B cell (primary cell): Measurements from ENCODE around the gene ZNF333. TPM values are rescaled to one million over a fixed set of nuclear protein-coding genes. Genes with fewer than 3 reads are reported as not detected.

Experiments
- ATAC-seq: fragments of 200-7000 bp; cut with Tn5 transposase; one replicate; pipeline ENCODE4 v1.10.0; 2021; ENCODE audit warnings: low read depth, mild to moderate bottlenecking, moderate number of reproducible peaks, moderate library complexity
- CTCF ChIA-PET: fragments of 350-600 bp; sonication (Branson Sonifier 250); formaldehyde crosslinking; loops from one replicate; lab custom pipeline; 2021; ENCODE audit warnings: antibody characterized with exemption, inconsistent platforms; lab: Charles Lee
- POLR2A ChIA-PET: fragments of 350-600 bp; sonication (Branson Sonifier 250); formaldehyde crosslinking; loops from one replicate; lab custom pipeline; 2021; ENCODE audit warnings: antibody characterized with exemption; lab: Charles Lee
- DNase-seq: peaks from one replicate; pipeline ENCODE4 v3.0.0; 2013
- H2AFZ ChIP-seq: 2 replicates; pipeline ENCODE4 v1.6.1; 2012; ENCODE audit warnings: mild to moderate bottlenecking, low read depth, low read length; ENCODE audit not compliant: insufficient read depth, poor library complexity, severe bottlenecking
- H3K27ac ChIP-seq, 2 donors: 1 replicate in 1 of 2; 2 replicates in 1 of 2; pipeline ENCODE4 v1.5.1; 2012 to 2013; ENCODE audit warnings: low read length in 2 of 2, mild to moderate bottlenecking in 2 of 2, moderate library complexity in 1 of 2
- H3K27me3 ChIP-seq, 4 experiments: fragments of 200-600 bp in 1 of 4; sonication (generic) in 1 of 4; replicated peaks in 1 of 4; 1 replicate in 2 of 4; 2 replicates in 2 of 4; pipeline versions ENCODE4 v1.6.1 to v1.7.0; 2013 to 2016; ENCODE audit warnings: low read length in 3 of 4, mild to moderate bottlenecking in 2 of 4, mixed read lengths in 1 of 4, moderate library complexity in 1 of 4; ENCODE audit not compliant: insufficient read depth in 4 of 4, control insufficient read depth in 3 of 4; ENCODE audit errors: control extremely low read depth in 1 of 4
- H3K36me3 ChIP-seq, 2 experiments: replicated peaks in 1 of 2; 1 replicate in 1 of 2; 2 replicates in 1 of 2; pipeline versions ENCODE4 v1.6.1 to v1.7.1; 2013; ENCODE audit warnings: low read length in 1 of 2; ENCODE audit not compliant: insufficient read depth in 2 of 2, control insufficient read depth in 1 of 2; ENCODE audit errors: control extremely low read depth in 1 of 2, extremely low read depth in 1 of 2
- H3K4me1 ChIP-seq, 2 donors: fragments of 200-600 bp in 1 of 2; sonication (generic) in 1 of 2; 1 replicate in 1 of 2; 2 replicates in 1 of 2; pipeline versions ENCODE4 v1.5.1 to v1.6.1; 2013 to 2017; ENCODE audit warnings: low read length in 2 of 2; ENCODE audit not compliant: control insufficient read depth in 2 of 2, insufficient read depth in 2 of 2
- H3K4me2 ChIP-seq: replicated peaks from 2 replicates; pipeline ENCODE3; 2012; ENCODE audit warnings: mild to moderate bottlenecking, low read depth, low read length; ENCODE audit not compliant: poor library complexity, severe bottlenecking
- H3K4me3 ChIP-seq, 5 experiments: fragments of 200-600 bp in 1 of 5; sonication (generic) in 1 of 5; 1 replicate in 3 of 5; 2 replicates in 2 of 5; pipeline versions ENCODE4 v1.5.1 to v1.7.0; 2011 to 2016; ENCODE audit warnings: low read length in 4 of 5, mild to moderate bottlenecking in 4 of 5, low read depth in 2 of 5, control low read depth in 1 of 5, moderate library complexity in 1 of 5; ENCODE audit not compliant: insufficient read depth in 1 of 5; ENCODE audit errors: control extremely low read depth in 1 of 5, extremely low read depth in 1 of 5
- H3K79me2 ChIP-seq: fragments of 200-600 bp; sonication (generic); one replicate; pipeline ENCODE4 v1.6.0; 2016; ENCODE audit warnings: low read length; ENCODE audit not compliant: control insufficient read depth, insufficient read depth
- H3K9ac ChIP-seq: fragments of 200-600 bp; sonication (generic); 2 replicates; pipeline ENCODE4 v1.6.1; 2017; ENCODE audit warnings: mild to moderate bottlenecking, low read length, moderate library complexity
- H3K9me3 ChIP-seq, 3 donors: one replicate each; pipeline versions ENCODE4 v1.6.1 to v1.7.1; 2013; ENCODE audit warnings: low read length in 2 of 3; ENCODE audit not compliant: control insufficient read depth in 2 of 3, insufficient read depth in 1 of 3; ENCODE audit errors: control extremely low read depth in 1 of 3
- H4K20me1 ChIP-seq: 2 replicates; pipeline ENCODE4 v1.6.0; 2012; ENCODE audit warnings: mild to moderate bottlenecking, low read length; ENCODE audit not compliant: insufficient read depth, control insufficient read depth, poor library complexity, severe bottlenecking
- H3K27ac Mint-ChIP-seq: one replicate; pipeline ENCODE4 v1.8.0; 2021; ENCODE audit warnings: mixed read lengths
- H3K27me3 Mint-ChIP-seq: one replicate; pipeline ENCODE4 v1.8.0; 2021; ENCODE audit warnings: mixed read lengths
- H3K4me1 Mint-ChIP-seq: one replicate; pipeline ENCODE4 v1.8.0; 2021; ENCODE audit warnings: mixed read lengths
- H3K4me3 Mint-ChIP-seq: one replicate; pipeline ENCODE4 v1.8.0; 2021; ENCODE audit warnings: mixed read lengths
- H3K9me3 Mint-ChIP-seq: one replicate; pipeline ENCODE4 v1.8.0; 2022; ENCODE audit warnings: mixed read lengths; ENCODE audit not compliant: insufficient read depth
- EZH2 ChIP-seq: IDR thresholded peaks from 2 replicates; pipeline ENCODE4 v1.6.1; 2012; ENCODE audit warnings: borderline replicate concordance, low read depth, mild to moderate bottlenecking, moderate library complexity, low read length; ENCODE audit not compliant: insufficient read depth, poor library complexity, severe bottlenecking
- WGBS: methylation state at CpG from one replicate; pipeline ENCODE4 v1.1.5; 2013; ENCODE audit warnings: missing lambda C conversion rate; ENCODE audit not compliant: insufficient coverage; 5-methylcytosine and 5-hydroxymethylcytosine counted together
- intact Hi-C: fragments of 100-400 bp; cut with micrococcal nuclease; formaldehyde crosslinking; loops from one replicate; pipeline ENCODE4 v1.10.0; 2022
- polyA plus RNA-seq: library from polyadenylated mRNA; depleted of rRNA; stranded (reverse); fragments of >200 nt; gene quantifications from 2 replicates; pipeline ENCODE4 v1.2.3, GENCODE V29; 2012
- total RNA-seq, 2 donors: library from RNA; stranded (reverse); fragments of 120-200 nt in 1 of 2; gene quantifications; 1 replicate in 1 of 2; 2 replicates in 1 of 2; pipeline versions ENCODE4 v1.2.3 to v1.2.4, GENCODE V29; 2013 to 2022
- TF ChIP-seq, protein P1 (sequence below): fragments of 200-600 bp; IDR thresholded peaks from one replicate; pipeline ENCODE4 v1.8.0; 2022; ENCODE audit warnings: antibody characterized with exemption, mild to moderate bottlenecking

ZNF333 gene
- total and polyA plus RNA-seq, 2 donors (not counting 1 experiment from before 2014, with no cell fraction given) = 23.2 to 36.9 TPM

DNA sequence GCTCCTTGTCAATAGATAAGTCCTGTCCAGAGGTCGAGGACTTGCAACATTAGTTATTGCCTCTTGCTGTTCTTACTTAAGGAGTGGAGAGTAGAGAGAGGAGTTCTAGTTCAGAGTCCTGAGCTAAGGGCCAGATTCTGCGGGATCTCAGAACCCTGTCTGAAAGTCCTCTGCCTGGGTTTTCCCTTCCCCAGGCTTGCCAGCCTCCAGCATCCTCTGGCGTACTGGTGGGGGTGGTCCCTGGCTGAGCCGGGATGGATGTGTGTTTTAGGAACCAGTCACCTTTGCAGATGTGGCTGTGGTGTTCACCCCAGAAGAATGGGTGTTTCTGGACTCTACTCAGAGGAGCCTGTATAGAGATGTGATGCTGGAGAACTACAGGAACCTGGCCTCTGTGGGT, 26.0 kb downstream of the ZNF333 start:
- no peak overlapping the region for H3K4me3 Mint-ChIP-seq
- Histone ChIP-seq H3K9me3 (peaks cover 9 to 55% (median 49%) of the 10 kb centered on the region in 3 donors), H3K9ac (no peak overlapping the region), H3K27me3 (no peaks in the 10 kb centered on the region), H2AFZ (no peak overlapping the region), H3K79me2 (no peaks in the 10 kb centered on the region), H3K4me2 (no peak overlapping the region), H4K20me1 (no peaks in the 10 kb centered on the region), H3K27ac (no peak overlapping the region), H3K4me3 (no peak overlapping the region), H3K36me3 (peaks cover 12 to 62% of the 10 kb centered on the region in 2 experiments), H3K4me1 (no peaks in the 10 kb centered on the region)
- ChIA-PET POLR2A (no interaction called here), CTCF (no interaction called here)
- DNase-seq (no peak), ATAC-seq (no peak)
- no peaks in the 10 kb centered on the region for H3K4me1 Mint-ChIP-seq
- intact Hi-C loops = no loop called here
- TF ChIP-seq, protein P1, sequence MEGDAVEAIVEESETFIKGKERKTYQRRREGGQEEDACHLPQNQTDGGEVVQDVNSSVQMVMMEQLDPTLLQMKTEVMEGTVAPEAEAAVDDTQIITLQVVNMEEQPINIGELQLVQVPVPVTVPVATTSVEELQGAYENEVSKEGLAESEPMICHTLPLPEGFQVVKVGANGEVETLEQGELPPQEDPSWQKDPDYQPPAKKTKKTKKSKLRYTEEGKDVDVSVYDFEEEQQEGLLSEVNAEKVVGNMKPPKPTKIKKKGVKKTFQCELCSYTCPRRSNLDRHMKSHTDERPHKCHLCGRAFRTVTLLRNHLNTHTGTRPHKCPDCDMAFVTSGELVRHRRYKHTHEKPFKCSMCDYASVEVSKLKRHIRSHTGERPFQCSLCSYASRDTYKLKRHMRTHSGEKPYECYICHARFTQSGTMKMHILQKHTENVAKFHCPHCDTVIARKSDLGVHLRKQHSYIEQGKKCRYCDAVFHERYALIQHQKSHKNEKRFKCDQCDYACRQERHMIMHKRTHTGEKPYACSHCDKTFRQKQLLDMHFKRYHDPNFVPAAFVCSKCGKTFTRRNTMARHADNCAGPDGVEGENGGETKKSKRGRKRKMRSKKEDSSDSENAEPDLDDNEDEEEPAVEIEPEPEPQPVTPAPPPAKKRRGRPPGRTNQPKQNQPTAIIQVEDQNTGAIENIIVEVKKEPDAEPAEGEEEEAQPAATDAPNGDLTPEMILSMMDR = no peak
- TF ChIP-seq EZH2 = no peak
- 100% methylated on average over 3 of the region's 4 CpGs for WGBS
- H3K27ac Mint-ChIP-seq = no peak overlapping the region
- no peaks in the 10 kb centered on the region for H3K27me3 Mint-ChIP-seq
- peaks cover 28% of the 10 kb centered on the region for H3K9me3 Mint-ChIP-seq

DNA sequence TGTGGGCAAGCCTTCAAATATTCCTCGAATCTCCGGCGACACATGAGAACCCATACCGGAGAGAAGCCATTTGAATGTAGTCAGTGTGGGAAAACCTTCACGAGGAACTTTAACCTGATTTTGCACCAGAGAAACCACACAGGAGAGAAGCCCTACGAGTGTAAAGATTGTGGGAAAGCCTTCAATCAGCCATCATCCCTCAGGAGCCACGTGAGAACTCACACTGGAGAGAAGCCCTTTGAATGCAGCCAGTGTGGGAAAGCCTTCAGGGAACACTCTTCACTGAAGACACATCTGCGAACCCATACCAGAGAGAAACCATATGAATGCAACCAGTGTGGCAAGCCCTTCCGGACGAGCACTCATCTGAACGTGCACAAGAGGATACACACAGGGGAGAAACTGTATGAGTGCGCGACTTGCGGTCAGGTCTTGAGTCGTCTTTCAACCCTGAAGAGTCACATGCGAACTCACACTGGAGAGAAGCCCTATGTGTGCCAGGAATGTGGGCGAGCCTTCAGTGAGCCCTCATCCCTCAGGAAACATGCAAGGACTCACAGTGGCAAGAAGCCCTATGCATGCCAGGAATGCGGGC, 28.8 kb downstream of the ZNF333 start:
- Histone ChIP-seq H3K27ac (no peak overlapping the region), H3K79me2 (no peaks in the 10 kb centered on the region), H3K4me1 (no peaks in the 10 kb centered on the region), H2AFZ (no peak overlapping the region), H3K4me3 (no peak overlapping the region), H3K27me3 (no peaks in the 10 kb centered on the region), H3K36me3 (peaks cover 12 to 52% of the 10 kb centered on the region in 2 experiments), H3K9me3 (peaks cover 16 to 69% (median 64%) of the 10 kb centered on the region in 3 donors), H3K4me2 (no peak overlapping the region), H3K9ac (no peak overlapping the region), H4K20me1 (no peaks in the 10 kb centered on the region)
- intact Hi-C loops = no loop called here
- ATAC-seq = no peak
- no peak for DNase-seq
- no peak overlapping the region for H3K4me3 Mint-ChIP-seq
- H3K4me1 Mint-ChIP-seq = no peaks in the 10 kb centered on the region
- no peaks in the 10 kb centered on the region for H3K27me3 Mint-ChIP-seq
- TF ChIP-seq, protein P1 = no peak
- no peak for TF ChIP-seq EZH2
- H3K9me3 Mint-ChIP-seq = peaks cover 40% of the 10 kb centered on the region
- WGBS = 96% methylated on average over 14 of the region's 18 CpGs
- no peak overlapping the region for H3K27ac Mint-ChIP-seq
- POLR2A ChIA-PET = no interaction called here
- CTCF ChIA-PET = no interaction called here
